A673 (cell line): ENCODE measurements around the gene RFPL1.

Experiments used
- CTCF ChIP-seq: fragments of 300-800, 200-600 bp; sonication (generic); conservative IDR thresholded peaks from 2 replicates; pipeline ENCODE4 v1.5.1; 2017; ENCODE audit warnings: low read depth, mild to moderate bottlenecking, antibody characterized with exemption, low read length, moderate library complexity, mixed read lengths
- EZH2 ChIP-seq: fragments of 200-600 bp; sonication (generic); IDR thresholded peaks from 2 replicates; pipeline ENCODE4 v1.6.1; 2017; ENCODE audit warnings: borderline replicate concordance, low read depth, mild to moderate bottlenecking, mixed read lengths, antibody characterized with exemption, low read length; ENCODE audit not compliant: poor library complexity, severe bottlenecking

- TF ChIP-seq CTCF, result no peak
- no peak for TF ChIP-seq EZH2
Observed at GRCh38 chr22:29482253-29482652, 43.9 kb downstream of the RFPL1 start.
